Measurements from ENCODE around the gene HOXC6. TPM values are rescaled to one million over a fixed set of nuclear protein-coding genes. Genes with fewer than 3 reads are reported as not detected.

HOXC6 gene
- total and polyA plus RNA-seq, 4 experiments from 2014 or later = not detected

GRCh38 chr12:54016478-54016964, 11.7 kb upstream of the HOXC6 start:
- ChIA-PET CTCF (ENCODE audit: partially characterized antibody) (interaction anchor here (1.0 to 3.1 kb wide), 7 partner anchors 9 to 198 kb away, joined by 3 to 14 read pairs (median 8); partner anchors contain the start of gene HOXC5), POLR2A (ENCODE audit: partially characterized antibody) (interaction anchor here (1.2 to 2.5 kb wide), 2 partner anchors 9 to 174 kb away, joined by 4 to 19 read pairs; partner anchors contain the start of gene HOXC8)
- no peak overlapping the region for H3K4me3 ChIP-seq (ENCODE audit: low read length in 2 of 2)
- no peak for DNase-seq
- Mint-ChIP-seq H3K4me1 (peaks cover 6 to 32% (median 19%) of the 10 kb centered on the region in 4 donors), H3K36me3 (peaks cover 0 to 1% of the 10 kb centered on the region in 2 donors), H3K4me3 (peak overlapping the region in 2 of 8 donors; percentile 21 to 31), H3K9me3 (peaks cover 0 to 3% (median 0%) of the 10 kb centered on the region in 8 donors), H3K27me3 (peaks cover 44 to 66% of the 10 kb centered on the region in 2 donors), H3K27ac (peak overlapping the region in 2 of 7 donors; percentile 22 to 48)
- intact Hi-C loops (cut with micrococcal nuclease) = no loop called here
- peaks cover 21% of the 10 kb centered on the region for H3K4me1 ChIP-seq (ENCODE audit: insufficient read depth, low read length)
- no peaks in the 10 kb centered on the region for H3K36me3 ChIP-seq (ENCODE audit: insufficient read depth, low read length)
- H3K9me3 ChIP-seq (ENCODE audit: control insufficient read depth in 1 of 2, low read length in 2 of 2) = no peaks in the 10 kb centered on the region
- no peak overlapping the region for H3K27ac ChIP-seq (ENCODE audit: low read depth, low read length)
- peaks cover 58% of the 10 kb centered on the region for H3K27me3 ChIP-seq (ENCODE audit: insufficient read depth, low read length)

DNA sequence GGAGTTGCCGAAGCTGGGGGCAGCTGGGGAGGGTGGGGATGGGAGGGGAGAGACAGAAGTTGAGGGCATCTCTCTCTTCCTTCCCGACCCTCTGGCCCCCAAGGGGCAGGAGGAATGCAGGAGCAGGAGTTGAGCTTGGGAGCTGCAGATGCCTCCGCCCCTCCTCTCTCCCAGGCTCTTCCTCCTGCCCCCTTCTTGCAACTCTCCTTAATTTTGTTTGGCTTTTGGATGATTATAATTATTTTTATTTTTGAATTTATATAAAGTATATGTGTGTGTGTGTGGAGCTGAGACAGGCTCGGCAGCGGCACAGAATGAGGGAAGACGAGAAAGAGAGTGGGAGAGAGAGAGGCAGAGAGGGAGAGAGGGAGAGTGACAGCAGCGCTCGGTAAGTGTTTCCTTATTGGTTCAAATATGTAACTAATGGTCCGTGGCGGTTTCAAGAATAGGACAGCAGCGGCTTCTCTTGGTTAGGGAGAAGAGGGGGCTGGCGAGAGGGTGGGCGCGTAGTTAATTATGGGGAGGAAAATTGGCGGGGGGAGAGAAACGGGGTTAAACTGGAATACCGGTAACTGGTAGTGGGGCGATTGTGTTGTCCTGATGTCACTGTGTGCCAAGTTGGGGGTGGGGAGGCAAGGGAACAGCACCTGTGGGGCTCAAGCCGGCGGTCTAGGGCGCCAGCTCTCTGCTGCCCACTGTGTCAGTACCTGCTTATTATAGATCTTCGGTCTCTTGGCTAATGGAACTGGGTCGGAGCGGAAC, 11.0 kb upstream of the HOXC6 start:
- intact Hi-C loops (cut with micrococcal nuclease) = no loop called here
- POLR2A ChIA-PET (ENCODE audit: partially characterized antibody) = interaction anchor here (0.7 to 2.5 kb wide), 5 partner anchors 10 to 173 kb away, joined by 3 to 19 read pairs (median 4); partner anchors contain the start of genes HOXC8, HOXC9 and SMUG1
- Histone ChIP-seq H3K27ac (ENCODE audit: low read depth, low read length) (no peak overlapping the region), H3K36me3 (ENCODE audit: insufficient read depth, low read length) (no peaks in the 10 kb centered on the region), H3K27me3 (ENCODE audit: insufficient read depth, low read length) (peaks cover 64% of the 10 kb centered on the region), H3K9me3 (ENCODE audit: control insufficient read depth in 1 of 2, low read length in 2 of 2) (no peaks in the 10 kb centered on the region), H3K4me1 (ENCODE audit: insufficient read depth, low read length) (peaks cover 21% of the 10 kb centered on the region), H3K4me3 (ENCODE audit: low read length in 2 of 2) (peak overlapping the region; percentile 29 to 68)
- no peak for DNase-seq
- Mint-ChIP-seq H3K4me1 (peaks cover 6 to 31% (median 17%) of the 10 kb centered on the region in 4 donors), H3K27ac (peak overlapping the region in 6 of 7 donors; percentile 2 to 62 (median 48)), H3K36me3 (peaks cover 0 to 1% of the 10 kb centered on the region in 2 donors), H3K9me3 (peaks cover 0 to 3% (median 0%) of the 10 kb centered on the region in 8 donors), H3K27me3 (peaks cover 47 to 67% of the 10 kb centered on the region in 2 donors), H3K4me3 (peak overlapping the region; percentile 74 to 93 (median 86))
- CTCF ChIA-PET (ENCODE audit: partially characterized antibody) = interaction anchor here (0.7 to 3.1 kb wide), 11 partner anchors 9 to 197 kb away, joined by 3 to 14 read pairs (median 4); partner anchors contain the start of gene HOXC5

GRCh38 chr12:54017878-54018467, 10.3 kb upstream of the HOXC6 start:
- Mint-ChIP-seq H3K27ac (peak overlapping the region in 3 of 7 donors; percentile 37 to 57 (median 49)), H3K4me1 (peaks cover 6 to 31% (median 17%) of the 10 kb centered on the region in 4 donors), H3K4me3 (peak overlapping the region; percentile 74 to 93 (median 86)), H3K36me3 (peaks cover 0 to 1% of the 10 kb centered on the region in 2 donors), H3K27me3 (peaks cover 49 to 66% of the 10 kb centered on the region in 2 donors), H3K9me3 (peaks cover 0 to 3% (median 0%) of the 10 kb centered on the region in 8 donors)
- peak overlapping the region; percentile 29 to 68 for H3K4me3 ChIP-seq (ENCODE audit: low read length in 2 of 2)
- H3K9me3 ChIP-seq (ENCODE audit: control insufficient read depth in 1 of 2, low read length in 2 of 2) = no peaks in the 10 kb centered on the region
- H3K27ac ChIP-seq (ENCODE audit: low read depth, low read length) = no peak overlapping the region
- H3K4me1 ChIP-seq (ENCODE audit: insufficient read depth, low read length) = peaks cover 21% of the 10 kb centered on the region
- intact Hi-C loops (cut with micrococcal nuclease) = no loop called here
- H3K36me3 ChIP-seq (ENCODE audit: insufficient read depth, low read length) = no peaks in the 10 kb centered on the region
- peaks cover 59% of the 10 kb centered on the region for H3K27me3 ChIP-seq (ENCODE audit: insufficient read depth, low read length)
- CTCF ChIA-PET (ENCODE audit: partially characterized antibody) = interaction anchor here (0.7 to 3.1 kb wide), 9 partner anchors 12 to 197 kb away, joined by 3 to 14 read pairs (median 6); no protein-coding TSS in a partner anchor
- peak; percentile 66 to 74 (median 68) for DNase-seq
- POLR2A ChIA-PET (ENCODE audit: partially characterized antibody) = interaction anchor here (0.7 to 2.5 kb wide), 4 partner anchors 9 to 171 kb away, joined by 3 to 19 read pairs (median 4); partner anchors contain the start of genes HOXC8, HOXC9 and SMUG1

GRCh38 chr12:54018468-54018984, 9.7 kb upstream of the HOXC6 start:
- intact Hi-C loops (cut with micrococcal nuclease) = no loop called here
- CTCF ChIA-PET (ENCODE audit: partially characterized antibody) = interaction anchor here (1.0 kb wide), 1 partner anchor 12 kb away, joined by 4 read pairs; no protein-coding TSS in a partner anchor

GRCh38 chr12:54019091-54019811, 9.0 kb upstream of the HOXC6 start:
- CTCF ChIA-PET (ENCODE audit: partially characterized antibody) = no interaction called here
- no peak for DNase-seq
- peak overlapping the region in 1 of 8 donors; percentile 36 for H3K4me3 Mint-ChIP-seq
- H3K27me3 Mint-ChIP-seq = peaks cover 49 to 69% of the 10 kb centered on the region in 2 donors
- POLR2A ChIA-PET (ENCODE audit: partially characterized antibody) = no interaction called here
- H3K9me3 Mint-ChIP-seq = peaks cover 0 to 3% (median 0%) of the 10 kb centered on the region in 8 donors
- H3K4me1 Mint-ChIP-seq = peaks cover 6 to 28% (median 17%) of the 10 kb centered on the region in 4 donors
- H3K9me3 ChIP-seq (ENCODE audit: control insufficient read depth in 1 of 2, low read length in 2 of 2) = no peaks in the 10 kb centered on the region
- H3K27ac ChIP-seq (ENCODE audit: low read depth, low read length) = no peak overlapping the region
- H3K27me3 ChIP-seq (ENCODE audit: insufficient read depth, low read length) = peaks cover 50% of the 10 kb centered on the region
- peaks cover 0 to 1% of the 10 kb centered on the region in 2 donors for H3K36me3 Mint-ChIP-seq
- no peaks in the 10 kb centered on the region for H3K36me3 ChIP-seq (ENCODE audit: insufficient read depth, low read length)
- H3K27ac Mint-ChIP-seq = peak overlapping the region in 1 of 7 donors; percentile 64
- intact Hi-C loops (cut with micrococcal nuclease) = no loop called here
- no peak overlapping the region for H3K4me3 ChIP-seq (ENCODE audit: low read length in 2 of 2)
- H3K4me1 ChIP-seq (ENCODE audit: insufficient read depth, low read length) = peaks cover 18% of the 10 kb centered on the region

More at GRCh38 chr12:54018468-54018984, 9.7 kb upstream of the HOXC6 start:
- H3K4me1 Mint-ChIP-seq = peaks cover 6 to 31% (median 17%) of the 10 kb centered on the region in 4 donors
- Histone ChIP-seq H3K27me3 (ENCODE audit: insufficient read depth, low read length) (peaks cover 54% of the 10 kb centered on the region), H3K9me3 (ENCODE audit: control insufficient read depth in 1 of 2, low read length in 2 of 2) (no peaks in the 10 kb centered on the region), H3K27ac (ENCODE audit: low read depth, low read length) (no peak overlapping the region), H3K4me3 (ENCODE audit: low read length in 2 of 2) (no peak overlapping the region), H3K4me1 (ENCODE audit: insufficient read depth, low read length) (peaks cover 21% of the 10 kb centered on the region), H3K36me3 (ENCODE audit: insufficient read depth, low read length) (no peaks in the 10 kb centered on the region)
- POLR2A ChIA-PET (ENCODE audit: partially characterized antibody) = interaction anchor here (2.5 kb wide), 1 partner anchor 11 kb away, joined by 19 read pairs; the partner anchor contains the start of gene HOXC8
- no peak overlapping the region for H3K27ac Mint-ChIP-seq
- H3K4me3 Mint-ChIP-seq = peak overlapping the region in 4 of 8 donors; percentile 10 to 89 (median 37)
- peaks cover 48 to 66% of the 10 kb centered on the region in 2 donors for H3K27me3 Mint-ChIP-seq
- peaks cover 0 to 3% (median 0%) of the 10 kb centered on the region in 8 donors for H3K9me3 Mint-ChIP-seq
- peaks cover 0 to 1% of the 10 kb centered on the region in 2 donors for H3K36me3 Mint-ChIP-seq
- DNase-seq = no peak

GRCh38 chr12:54019924-54020590, 8.2 kb upstream of the HOXC6 start:
- H3K36me3 Mint-ChIP-seq = peaks cover 0 to 1% of the 10 kb centered on the region in 2 donors
- Histone ChIP-seq H3K9me3 (ENCODE audit: control insufficient read depth in 1 of 2, low read length in 2 of 2) (no peaks in the 10 kb centered on the region), H3K4me3 (ENCODE audit: low read length in 2 of 2) (no peak overlapping the region), H3K27me3 (ENCODE audit: insufficient read depth, low read length) (peaks cover 49% of the 10 kb centered on the region), H3K4me1 (ENCODE audit: insufficient read depth, low read length) (peaks cover 10% of the 10 kb centered on the region), H3K36me3 (ENCODE audit: insufficient read depth, low read length) (no peaks in the 10 kb centered on the region), H3K27ac (ENCODE audit: low read depth, low read length) (no peak overlapping the region)
- peaks cover 6 to 20% (median 11%) of the 10 kb centered on the region in 4 donors for H3K4me1 Mint-ChIP-seq
- H3K4me3 Mint-ChIP-seq = peak overlapping the region in 2 of 8 donors; percentile 1 to 34
- ChIA-PET CTCF (ENCODE audit: partially characterized antibody) (no interaction called here), POLR2A (ENCODE audit: partially characterized antibody) (no interaction called here)
- intact Hi-C loops (cut with micrococcal nuclease) = no loop called here
- peaks cover 46 to 66% of the 10 kb centered on the region in 2 donors for H3K27me3 Mint-ChIP-seq
- peaks cover 0 to 2% (median 0%) of the 10 kb centered on the region in 8 donors for H3K9me3 Mint-ChIP-seq
- no peak overlapping the region for H3K27ac Mint-ChIP-seq
- no peak for DNase-seq

All from CD4-positive, alpha-beta memory T cell (primary cell).